HEK293 (cell line): ENCODE measurements around the gene UCP2.
"Not testable (repeated sequence)": the region's sequence is repeated elsewhere in the genome, so short reads cannot be mapped to it uniquely, and the experiment has no call there.

Experiments used
- CTCF ChIA-PET: fragments of 350-600 bp; formaldehyde crosslinking; extraction: SDS; loops from one replicate; lab custom pipeline; 2021; ENCODE audit warnings: antibody characterized with exemption; lab: Yijun Ruan, JAX
- POLR2A ChIA-PET: fragments of 300-600 bp; formaldehyde crosslinking; extraction: SDS; loops from one replicate; lab custom pipeline; 2020; ENCODE audit warnings: antibody characterized with exemption, inconsistent platforms; lab: Yijun Ruan, JAX
- H3K27ac ChIP-seq: fragments of 200-500 bp; sonication (Bioruptor generic); 2 replicates; pipeline ENCODE4 v1.5.1; 2014; ENCODE audit warnings: low read depth, low read length, control low read depth, inconsistent platforms; ENCODE audit errors: extremely low read depth
- H3K36me3 ChIP-seq, 2 experiments: fragments of 200-500 bp in 1 of 2; sonication (Bioruptor generic) in 1 of 2; 1 replicate in 1 of 2; 2 replicates in 1 of 2; pipeline ENCODE4 v1.5.1; 2014 to 2017; ENCODE audit warnings: inconsistent platforms in 2 of 2, low read length in 2 of 2; ENCODE audit not compliant: control insufficient read depth in 2 of 2, insufficient read depth in 1 of 2
- H3K4me1 ChIP-seq: fragments of 200-500 bp; sonication (Bioruptor generic); 2 replicates; pipeline ENCODE4 v1.5.1; 2014; ENCODE audit warnings: mild to moderate bottlenecking, low read length, inconsistent platforms; ENCODE audit not compliant: control insufficient read depth, insufficient read depth
- H3K4me3 ChIP-seq: 2 replicates; pipeline ENCODE4 v1.5.1; 2011; ENCODE audit warnings: low read depth, mild to moderate bottlenecking, control low read depth, low read length, moderate library complexity
- H3K9me3 ChIP-seq: fragments of 200-500 bp; sonication (Bioruptor generic); 2 replicates; pipeline ENCODE4 v1.5.1; 2014; ENCODE audit warnings: low read depth, low read length, inconsistent platforms; ENCODE audit not compliant: control insufficient read depth, insufficient read depth
- BCL11B ChIP-seq: fragments of 450-650 bp; formaldehyde crosslinking; IDR thresholded peaks from 2 replicates; pipeline ENCODE4 v1.5.1; 2016; ENCODE audit warnings: low read depth, missing biosample characterization, missing genetic modification characterization
- FEZF1 ChIP-seq: fragments of 450-650 bp; formaldehyde crosslinking; IDR thresholded peaks from 2 replicates; pipeline ENCODE4 v1.5.1; 2016; ENCODE audit warnings: missing biosample characterization, missing genetic modification characterization
- GLI4 ChIP-seq: fragments of 450-650 bp; formaldehyde crosslinking; IDR thresholded peaks from 2 replicates; pipeline ENCODE4 v1.5.1; 2016; ENCODE audit warnings: missing biosample characterization, missing genetic modification characterization
- GLIS1 ChIP-seq: fragments of 450-650 bp; formaldehyde crosslinking; IDR thresholded peaks from 2 replicates; pipeline ENCODE4 v1.5.1; 2016; ENCODE audit warnings: missing biosample characterization, missing genetic modification characterization
- OSR2 ChIP-seq: fragments of 450-650 bp; formaldehyde crosslinking; IDR thresholded peaks from 2 replicates; pipeline ENCODE4 v1.5.1; 2016; ENCODE audit warnings: missing biosample characterization, missing genetic modification characterization
- SALL2 ChIP-seq: fragments of 450-650 bp; formaldehyde crosslinking; IDR thresholded peaks from 2 replicates; pipeline ENCODE4 v1.5.0; 2017; ENCODE audit warnings: missing biosample characterization, mild to moderate bottlenecking, missing genetic modification characterization, borderline replicate concordance
- SP2 ChIP-seq: fragments of 450-650 bp; formaldehyde crosslinking; IDR thresholded peaks from 2 replicates; pipeline ENCODE4 v1.5.1; 2016; ENCODE audit warnings: missing biosample characterization, missing genetic modification characterization
- TRIM28 ChIP-seq: IDR thresholded peaks from 2 replicates; pipeline ENCODE4 v1.6.1; 2011; ENCODE audit warnings: low read length, control low read depth, borderline replicate concordance
- ZNF146 ChIP-seq: fragments of 450-650 bp; formaldehyde crosslinking; IDR thresholded peaks from 2 replicates; pipeline ENCODE4 v1.5.1; 2016; ENCODE audit warnings: missing biosample characterization, missing genetic modification characterization
- ZNF2 ChIP-seq: fragments of 450-650 bp; formaldehyde crosslinking; IDR thresholded peaks from 2 replicates; pipeline ENCODE4 v1.5.1; 2016; ENCODE audit warnings: missing biosample characterization, missing genetic modification characterization
- ZNF202 ChIP-seq: fragments of 450-650 bp; formaldehyde crosslinking; IDR thresholded peaks from 2 replicates; pipeline ENCODE4 v1.5.1; 2016; ENCODE audit warnings: missing biosample characterization, missing genetic modification characterization, borderline replicate concordance
- ZNF223 ChIP-seq: fragments of 450-650 bp; formaldehyde crosslinking; IDR thresholded peaks from 2 replicates; pipeline ENCODE4 v1.5.1; 2016; ENCODE audit warnings: missing biosample characterization, missing genetic modification characterization
- ZNF239 ChIP-seq: fragments of 450-650 bp; formaldehyde crosslinking; IDR thresholded peaks from 2 replicates; pipeline ENCODE4 v1.5.1; 2016; ENCODE audit warnings: missing biosample characterization, missing genetic modification characterization
- ZNF433 ChIP-seq: fragments of 450-650 bp; formaldehyde crosslinking; IDR thresholded peaks from 2 replicates; pipeline ENCODE4 v1.5.1; 2016; ENCODE audit warnings: missing biosample characterization, missing genetic modification characterization, low read depth
- ZNF544 ChIP-seq: fragments of 450-650 bp; formaldehyde crosslinking; IDR thresholded peaks from 2 replicates; pipeline ENCODE4 v1.5.0; 2017; ENCODE audit warnings: missing biosample characterization, missing genetic modification characterization
- ZNF558 ChIP-seq: fragments of 450-650 bp; formaldehyde crosslinking; IDR thresholded peaks from 2 replicates; pipeline ENCODE4 v1.5.1; 2016; ENCODE audit warnings: missing biosample characterization, missing genetic modification characterization
- ZNF585B ChIP-seq: fragments of 450-650 bp; formaldehyde crosslinking; IDR thresholded peaks from 2 replicates; pipeline ENCODE4 v1.5.1; 2016; ENCODE audit warnings: missing biosample characterization, missing genetic modification characterization
- ZNF701 ChIP-seq: fragments of 450-650 bp; formaldehyde crosslinking; IDR thresholded peaks from 2 replicates; pipeline ENCODE4 v1.5.1; 2016; ENCODE audit warnings: missing biosample characterization, missing genetic modification characterization
- ZNF785 ChIP-seq: fragments of 450-650 bp; formaldehyde crosslinking; IDR thresholded peaks from 2 replicates; pipeline ENCODE4 v1.5.1; 2016; ENCODE audit warnings: missing biosample characterization, missing genetic modification characterization
- ZNF791 ChIP-seq: fragments of 450-650 bp; formaldehyde crosslinking; IDR thresholded peaks from 2 replicates; pipeline ENCODE4 v1.5.1; 2016; ENCODE audit warnings: missing biosample characterization, missing genetic modification characterization
- TF ChIP-seq, protein P1 (sequence below): fragments of 450-650 bp; formaldehyde crosslinking; IDR thresholded peaks from 2 replicates; pipeline ENCODE4 v1.5.1; 2016; ENCODE audit warnings: missing biosample characterization, missing genetic modification characterization

The UCP2 gene

DNA sequence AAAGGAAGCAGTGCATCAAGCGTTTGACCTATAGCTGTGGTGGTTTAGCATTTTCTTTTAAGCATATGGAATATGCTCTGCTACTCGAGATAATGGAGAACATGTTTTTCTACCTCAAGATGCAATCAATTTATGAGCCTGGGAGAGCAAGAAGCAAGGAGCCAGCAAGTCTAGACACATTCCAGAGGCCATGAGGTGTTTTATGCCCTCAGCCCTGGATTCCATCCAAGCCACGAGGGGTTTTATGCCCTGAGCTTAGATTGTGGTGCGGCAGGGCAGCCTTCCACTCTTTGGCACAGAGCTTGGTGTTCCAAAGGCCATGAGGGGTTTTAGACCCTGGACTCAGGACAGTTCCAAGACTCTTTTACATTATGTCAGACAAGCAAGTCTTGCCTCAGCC is 43.5 kb downstream of the UCP2 start:
- Histone ChIP-seq H3K36me3 (peaks cover 0 to 14% of the 10 kb centered on the region in 2 experiments; a peak in 1 of 3 replicates), H3K9me3 (no peaks in the 10 kb centered on the region), H3K27ac (no peak overlapping the region), H3K4me3 (no peak overlapping the region), H3K4me1 (no peaks in the 10 kb centered on the region)
- ChIA-PET CTCF (interaction anchor here (0.7 kb wide), 1 partner anchor 852 kb away, joined by 3 read pairs; no protein-coding TSS in a partner anchor), POLR2A (no interaction called here)
- TF ChIP-seq ZNF223 (tag by site-specific recombination) (no peak), OSR2 (tag by site-specific recombination) (0 out of 2 replicates have a peak, but pooled peaks have one; percentile 29), TRIM28 (peak; percentile 87; the same call in 1 of the 2 replicates), GLIS1 (peak; percentile 58), ZNF791 (tag by site-specific recombination) (no peak)

DNA sequence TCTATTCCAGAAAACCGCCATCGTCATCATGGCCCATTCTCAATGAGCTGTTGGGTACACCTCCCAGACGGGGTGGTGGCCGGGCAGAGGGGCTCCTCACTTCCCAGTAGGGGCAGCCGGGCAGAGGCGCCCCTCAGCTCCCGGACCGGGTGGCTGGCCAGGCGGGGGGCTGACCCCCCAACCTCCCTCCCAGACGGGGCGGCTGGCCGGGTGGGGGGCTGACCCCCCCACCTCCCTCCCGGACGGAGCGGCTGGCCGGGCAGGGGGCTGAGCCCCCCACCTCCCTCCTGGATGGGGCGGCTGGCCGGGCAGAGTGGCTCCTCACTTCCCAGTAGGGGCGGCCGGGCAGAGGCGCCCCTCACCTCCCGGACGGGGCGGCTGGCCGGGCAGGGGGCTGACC is 46.6 kb downstream of the UCP2 start:
- H3K4me1 ChIP-seq, H3K27ac ChIP-seq, CTCF ChIA-PET, H3K9me3 ChIP-seq, H3K4me3 ChIP-seq, POLR2A ChIA-PET: not testable (repeated sequence)
- peaks cover 0 to 24% of the 10 kb centered on the region in 2 experiments; a peak in 2 of 3 replicates for H3K36me3 ChIP-seq

DNA sequence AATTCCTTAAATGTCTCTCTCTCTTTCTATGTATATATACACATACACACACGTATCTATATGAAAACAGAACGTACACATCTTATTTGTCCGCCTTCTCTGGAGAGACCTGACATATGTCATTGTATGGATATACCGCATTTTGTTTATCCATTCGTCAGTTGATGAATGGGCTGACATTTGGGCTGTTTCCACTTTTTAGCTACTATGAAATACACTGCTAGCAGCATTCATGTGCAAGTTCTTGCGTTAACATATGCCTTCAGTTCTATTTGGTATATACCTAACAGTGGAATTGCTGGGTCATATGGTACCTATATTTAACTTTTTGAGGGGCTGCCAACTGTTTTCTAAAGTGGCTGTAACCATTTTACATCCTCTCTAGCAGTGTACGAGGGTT is 49.9 kb downstream of the UCP2 start:
- Histone ChIP-seq H3K9me3 (no peaks in the 10 kb centered on the region), H3K4me1 (no peaks in the 10 kb centered on the region)
- TF ChIP-seq FEZF1 (tag by site-specific recombination) = no peak
- no peak for TF ChIP-seq GLI4 (tag by site-specific recombination)
- TF ChIP-seq ZNF433 (tag by site-specific recombination) = no peak
- no peak for TF ChIP-seq ZNF785
- no peak for TF ChIP-seq ZNF701 (tag by site-specific recombination)
- TF ChIP-seq ZNF2 (tag by site-specific recombination) = no peak
- no peak for TF ChIP-seq ZNF544
- TF ChIP-seq BCL11B = no peak
- no peak for TF ChIP-seq ZNF239 (tag by site-specific recombination)
- TF ChIP-seq, all 188 proteins: peak for 0
- ChIA-PET CTCF (interaction anchor here (0.7 to 1.9 kb wide), 4 partner anchors 16 to 581 kb away, joined by 3 to 9 read pairs (median 4); no protein-coding TSS in a partner anchor), POLR2A (interaction anchor here (0.7 kb wide), 1 partner anchor 173 kb away, joined by 3 read pairs; no protein-coding TSS in a partner anchor)
- H3K36me3 ChIP-seq = peaks cover 4 to 40% of the 10 kb centered on the region in 2 experiments; a peak in 2 of 3 replicates
- no peak overlapping the region for H3K4me3 ChIP-seq
- no peak overlapping the region for H3K27ac ChIP-seq

DNA sequence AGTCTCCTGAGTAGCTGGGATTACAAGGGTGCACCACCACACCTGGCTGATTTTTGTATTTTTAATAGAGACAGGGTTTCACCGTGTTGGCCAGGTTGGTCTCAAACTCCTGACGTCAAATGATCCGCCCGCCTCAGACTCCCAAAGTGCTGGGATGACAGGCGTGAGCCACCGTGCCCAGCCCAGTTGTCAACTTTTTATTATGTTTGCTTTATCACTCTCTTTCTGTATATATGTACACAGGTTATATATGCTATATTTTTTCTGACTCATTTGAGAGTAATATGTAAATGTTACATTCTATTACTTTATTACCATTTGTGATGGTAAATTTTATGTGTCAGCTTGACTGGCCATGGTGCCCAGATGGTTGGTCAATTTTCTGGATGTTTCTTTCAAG is 50.7 kb downstream of the UCP2 start:
- no peaks in the 10 kb centered on the region for H3K4me1 ChIP-seq
- POLR2A ChIA-PET = interaction anchor here (0.7 to 1.4 kb wide), 2 partner anchors 171 to 172 kb away, joined by 3 to 5 read pairs; partner anchors contain the start of gene RAB6A
- no peaks in the 10 kb centered on the region for H3K9me3 ChIP-seq
- H3K4me3 ChIP-seq = no peak overlapping the region
- peaks cover 4 to 48% of the 10 kb centered on the region in 2 experiments; a peak in 2 of 3 replicates for H3K36me3 ChIP-seq
- TF ChIP-seq FEZF1 (tag by site-specific recombination) = no peak
- TF ChIP-seq ZNF202 (tag by site-specific recombination) = no peak
- TF ChIP-seq, protein P1, sequence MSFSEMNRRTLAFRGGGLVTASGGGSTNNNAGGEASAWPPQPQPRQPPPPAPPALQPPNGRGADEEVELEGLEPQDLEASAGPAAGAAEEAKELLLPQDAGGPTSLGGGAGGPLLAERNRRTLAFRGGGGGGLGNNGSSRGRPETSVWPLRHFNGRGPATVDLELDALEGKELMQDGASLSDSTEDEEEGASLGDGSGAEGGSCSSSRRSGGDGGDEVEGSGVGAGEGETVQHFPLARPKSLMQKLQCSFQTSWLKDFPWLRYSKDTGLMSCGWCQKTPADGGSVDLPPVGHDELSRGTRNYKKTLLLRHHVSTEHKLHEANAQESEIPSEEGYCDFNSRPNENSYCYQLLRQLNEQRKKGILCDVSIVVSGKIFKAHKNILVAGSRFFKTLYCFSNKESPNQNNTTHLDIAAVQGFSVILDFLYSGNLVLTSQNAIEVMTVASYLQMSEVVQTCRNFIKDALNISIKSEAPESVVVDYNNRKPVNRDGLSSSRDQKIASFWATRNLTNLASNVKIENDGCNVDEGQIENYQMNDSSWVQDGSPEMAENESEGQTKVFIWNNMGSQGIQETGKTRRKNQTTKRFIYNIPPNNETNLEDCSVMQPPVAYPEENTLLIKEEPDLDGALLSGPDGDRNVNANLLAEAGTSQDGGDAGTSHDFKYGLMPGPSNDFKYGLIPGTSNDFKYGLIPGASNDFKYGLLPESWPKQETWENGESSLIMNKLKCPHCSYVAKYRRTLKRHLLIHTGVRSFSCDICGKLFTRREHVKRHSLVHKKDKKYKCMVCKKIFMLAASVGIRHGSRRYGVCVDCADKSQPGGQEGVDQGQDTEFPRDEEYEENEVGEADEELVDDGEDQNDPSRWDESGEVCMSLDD = no peak
- TF ChIP-seq ZNF585B (tag by site-specific recombination) = no peak
- no peak for TF ChIP-seq SP2 (tag by site-specific recombination)
- no peak for TF ChIP-seq ZNF558 (tag by site-specific recombination)
- TF ChIP-seq SALL2 = no peak
- TF ChIP-seq ZNF146 (tag by site-specific recombination) = no peak
- TF ChIP-seq, all 188 proteins: peak for 0
- CTCF ChIA-PET = interaction anchor here (0.6 to 1.9 kb wide), 15 partner anchors 10 to 1451 kb away, joined by 3 to 18 read pairs (median 4); partner anchors contain the start of gene RAB6A
- H3K27ac ChIP-seq = no peak overlapping the region
